HL-60 (cell line): ENCODE data around the gene AHCY.

Source experiments
- GABPA ChIP-seq: IDR thresholded peaks from 2 replicates; pipeline ENCODE4 v1.6.1; 2012; ENCODE audit warnings: low read depth
- POLR2AphosphoS5 ChIP-seq: IDR thresholded peaks from 2 replicates; pipeline ENCODE4 v1.6.1; 2012; ENCODE audit warnings: low read depth
- TF ChIP-seq, protein P1 (sequence below): IDR thresholded peaks from one replicate; pipeline ENCODE4 v1.5.1; 2011; ENCODE audit warnings: low read length, control low read depth, inconsistent platforms; ENCODE audit not compliant: insufficient read depth
- TF ChIP-seq, protein P2 (sequence below): IDR thresholded peaks from 2 replicates; pipeline ENCODE4 v1.6.1; 2012; ENCODE audit warnings: low read depth; ENCODE audit not compliant: insufficient replicate concordance

GRCh38 chr20:34300256-34300806 lies 2.8 kb downstream of the AHCY start:
- TF ChIP-seq, protein P1, sequence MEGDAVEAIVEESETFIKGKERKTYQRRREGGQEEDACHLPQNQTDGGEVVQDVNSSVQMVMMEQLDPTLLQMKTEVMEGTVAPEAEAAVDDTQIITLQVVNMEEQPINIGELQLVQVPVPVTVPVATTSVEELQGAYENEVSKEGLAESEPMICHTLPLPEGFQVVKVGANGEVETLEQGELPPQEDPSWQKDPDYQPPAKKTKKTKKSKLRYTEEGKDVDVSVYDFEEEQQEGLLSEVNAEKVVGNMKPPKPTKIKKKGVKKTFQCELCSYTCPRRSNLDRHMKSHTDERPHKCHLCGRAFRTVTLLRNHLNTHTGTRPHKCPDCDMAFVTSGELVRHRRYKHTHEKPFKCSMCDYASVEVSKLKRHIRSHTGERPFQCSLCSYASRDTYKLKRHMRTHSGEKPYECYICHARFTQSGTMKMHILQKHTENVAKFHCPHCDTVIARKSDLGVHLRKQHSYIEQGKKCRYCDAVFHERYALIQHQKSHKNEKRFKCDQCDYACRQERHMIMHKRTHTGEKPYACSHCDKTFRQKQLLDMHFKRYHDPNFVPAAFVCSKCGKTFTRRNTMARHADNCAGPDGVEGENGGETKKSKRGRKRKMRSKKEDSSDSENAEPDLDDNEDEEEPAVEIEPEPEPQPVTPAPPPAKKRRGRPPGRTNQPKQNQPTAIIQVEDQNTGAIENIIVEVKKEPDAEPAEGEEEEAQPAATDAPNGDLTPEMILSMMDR: no peak
- TF ChIP-seq GABPA (no peak), POLR2AphosphoS5 (no peak)
- TF ChIP-seq, protein P2, sequence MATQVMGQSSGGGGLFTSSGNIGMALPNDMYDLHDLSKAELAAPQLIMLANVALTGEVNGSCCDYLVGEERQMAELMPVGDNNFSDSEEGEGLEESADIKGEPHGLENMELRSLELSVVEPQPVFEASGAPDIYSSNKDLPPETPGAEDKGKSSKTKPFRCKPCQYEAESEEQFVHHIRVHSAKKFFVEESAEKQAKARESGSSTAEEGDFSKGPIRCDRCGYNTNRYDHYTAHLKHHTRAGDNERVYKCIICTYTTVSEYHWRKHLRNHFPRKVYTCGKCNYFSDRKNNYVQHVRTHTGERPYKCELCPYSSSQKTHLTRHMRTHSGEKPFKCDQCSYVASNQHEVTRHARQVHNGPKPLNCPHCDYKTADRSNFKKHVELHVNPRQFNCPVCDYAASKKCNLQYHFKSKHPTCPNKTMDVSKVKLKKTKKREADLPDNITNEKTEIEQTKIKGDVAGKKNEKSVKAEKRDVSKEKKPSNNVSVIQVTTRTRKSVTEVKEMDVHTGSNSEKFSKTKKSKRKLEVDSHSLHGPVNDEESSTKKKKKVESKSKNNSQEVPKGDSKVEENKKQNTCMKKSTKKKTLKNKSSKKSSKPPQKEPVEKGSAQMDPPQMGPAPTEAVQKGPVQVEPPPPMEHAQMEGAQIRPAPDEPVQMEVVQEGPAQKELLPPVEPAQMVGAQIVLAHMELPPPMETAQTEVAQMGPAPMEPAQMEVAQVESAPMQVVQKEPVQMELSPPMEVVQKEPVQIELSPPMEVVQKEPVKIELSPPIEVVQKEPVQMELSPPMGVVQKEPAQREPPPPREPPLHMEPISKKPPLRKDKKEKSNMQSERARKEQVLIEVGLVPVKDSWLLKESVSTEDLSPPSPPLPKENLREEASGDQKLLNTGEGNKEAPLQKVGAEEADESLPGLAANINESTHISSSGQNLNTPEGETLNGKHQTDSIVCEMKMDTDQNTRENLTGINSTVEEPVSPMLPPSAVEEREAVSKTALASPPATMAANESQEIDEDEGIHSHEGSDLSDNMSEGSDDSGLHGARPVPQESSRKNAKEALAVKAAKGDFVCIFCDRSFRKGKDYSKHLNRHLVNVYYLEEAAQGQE: no peak
